ENCODE data around the gene FAM78A.

DNA sequence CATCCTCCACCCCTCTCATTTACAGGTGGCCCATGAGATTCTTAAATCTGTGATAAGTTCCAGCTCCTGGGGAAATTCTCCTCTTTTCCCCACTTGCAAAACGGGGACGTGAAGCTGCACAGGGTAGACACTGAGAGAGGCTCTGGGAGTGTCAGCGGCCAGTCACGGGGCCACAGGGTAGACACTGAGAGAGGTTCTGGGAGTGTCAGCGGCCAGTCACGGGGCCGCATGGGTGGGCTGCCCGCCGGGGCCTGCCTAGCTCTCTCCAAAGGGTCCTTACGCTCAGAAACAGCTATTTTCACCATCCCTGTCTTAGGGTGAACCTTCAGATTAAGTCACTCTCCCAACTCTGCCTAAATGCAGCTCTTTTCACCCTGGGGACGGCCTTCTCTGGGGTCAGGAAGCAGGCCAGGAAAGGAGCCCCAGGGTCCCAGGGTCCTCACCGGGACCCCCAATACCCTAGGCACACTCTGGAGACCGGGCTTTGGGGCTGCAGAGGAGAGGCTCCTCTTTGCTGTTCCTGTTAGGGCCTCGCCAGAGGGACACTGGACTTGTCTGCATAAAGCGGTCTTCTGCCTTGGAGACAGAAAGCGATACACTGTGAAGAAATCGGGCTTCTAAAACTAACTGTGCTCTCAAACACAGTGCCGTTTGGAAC lies 1.5 kb downstream of the FAM78A start:
- TF ChIP-seq SIN3A (IDR thresholded peaks at IDR 0.05; ENCODE audit: borderline replicate concordance, insufficient read depth, low read length): no peak
- no peak for TF ChIP-seq TAF1 (IDR thresholded peaks at IDR 0.05; ENCODE audit: borderline replicate concordance, insufficient read depth, low read length)

Measured in PFSK-1 (cell line).